Measurements from ENCODE around the gene PPP1R14C.

DNA sequence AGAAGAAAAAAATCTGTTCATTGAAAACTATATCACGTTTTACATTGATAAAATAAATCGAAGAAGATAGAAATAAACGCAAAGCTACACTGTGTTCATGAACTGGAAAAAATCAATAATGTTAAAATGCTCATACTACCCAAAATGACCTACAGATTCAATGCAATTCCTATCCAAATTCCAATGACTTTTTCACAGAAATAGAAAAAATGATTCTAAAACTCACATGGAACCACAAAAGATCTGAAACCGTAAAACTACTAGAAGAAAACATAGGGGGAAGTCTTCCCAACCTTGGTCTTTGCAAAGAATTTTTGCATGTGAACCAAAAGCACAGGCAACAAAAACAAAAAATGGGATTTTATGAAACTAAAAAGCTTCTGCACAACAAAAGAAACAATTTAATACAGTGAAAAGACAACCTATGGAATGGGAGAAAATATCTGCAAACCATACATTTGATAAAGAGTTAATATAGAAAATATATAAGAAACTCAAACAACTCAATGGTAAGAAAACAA, 40.0 kb upstream of the PPP1R14C start:
- TF ChIP-seq, protein P1, sequence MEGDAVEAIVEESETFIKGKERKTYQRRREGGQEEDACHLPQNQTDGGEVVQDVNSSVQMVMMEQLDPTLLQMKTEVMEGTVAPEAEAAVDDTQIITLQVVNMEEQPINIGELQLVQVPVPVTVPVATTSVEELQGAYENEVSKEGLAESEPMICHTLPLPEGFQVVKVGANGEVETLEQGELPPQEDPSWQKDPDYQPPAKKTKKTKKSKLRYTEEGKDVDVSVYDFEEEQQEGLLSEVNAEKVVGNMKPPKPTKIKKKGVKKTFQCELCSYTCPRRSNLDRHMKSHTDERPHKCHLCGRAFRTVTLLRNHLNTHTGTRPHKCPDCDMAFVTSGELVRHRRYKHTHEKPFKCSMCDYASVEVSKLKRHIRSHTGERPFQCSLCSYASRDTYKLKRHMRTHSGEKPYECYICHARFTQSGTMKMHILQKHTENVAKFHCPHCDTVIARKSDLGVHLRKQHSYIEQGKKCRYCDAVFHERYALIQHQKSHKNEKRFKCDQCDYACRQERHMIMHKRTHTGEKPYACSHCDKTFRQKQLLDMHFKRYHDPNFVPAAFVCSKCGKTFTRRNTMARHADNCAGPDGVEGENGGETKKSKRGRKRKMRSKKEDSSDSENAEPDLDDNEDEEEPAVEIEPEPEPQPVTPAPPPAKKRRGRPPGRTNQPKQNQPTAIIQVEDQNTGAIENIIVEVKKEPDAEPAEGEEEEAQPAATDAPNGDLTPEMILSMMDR (conservative IDR thresholded peaks at IDR 0.05 in 1 of 2, IDR thresholded peaks at IDR 0.05 in 1 of 2; ENCODE audit: extremely low read depth in 1 of 2, insufficient read depth in 1 of 2, low read depth in 1 of 2, low read length in 2 of 2), result no peak
- TF ChIP-seq EZH2 (IDR thresholded peaks at IDR 0.05; ENCODE audit: borderline replicate concordance, low read length), result no peak
